GM19240 (cell line): ENCODE measurements around the gene LMCD1.

Source experiments
- DNase-seq: peaks from one replicate; pipeline ENCODE4 v3.0.0; 2011; ENCODE audit warnings: low spot score; ENCODE audit not compliant: insufficient read length

LMCD1 gene

GRCh38 chr3:8484409-8485140 is 17.0 kb upstream of the LMCD1 start:
- no peak for DNase-seq

GRCh38 chr3:8485141-8485870 is 16.3 kb upstream of the LMCD1 start:
- no peak for DNase-seq

GRCh38 chr3:8485943-8486342 is 15.7 kb upstream of the LMCD1 start:
- no peak for DNase-seq

- DNase-seq = no peak
These were observed 15.2 kb upstream of the LMCD1 start for GRCh38 chr3:8486434-8486833.

GRCh38 chr3:8486936-8487335 is 14.7 kb upstream of the LMCD1 start:
- DNase-seq = no peak

GRCh38 chr3:8488411-8488810 is 13.2 kb upstream of the LMCD1 start:
- no peak for DNase-seq

- DNase-seq = no peak
These were observed 12.7 kb upstream of the LMCD1 start for GRCh38 chr3:8488877-8489276.

GRCh38 chr3:8489278-8489792 is 12.3 kb upstream of the LMCD1 start:
- DNase-seq = no peak

GRCh38 chr3:8490079-8490552 is 11.5 kb upstream of the LMCD1 start:
- no peak for DNase-seq

GRCh38 chr3:8491271-8492144 is 10.1 kb upstream of the LMCD1 start:
- no peak for DNase-seq

- DNase-seq = no peak
These were observed 8.7 kb upstream of the LMCD1 start for GRCh38 chr3:8492744-8493511.

GRCh38 chr3:8493744-8494143 is 7.9 kb upstream of the LMCD1 start:
- no peak for DNase-seq

- no peak for DNase-seq
These were observed 7.3 kb upstream of the LMCD1 start for GRCh38 chr3:8494327-8494726.

GRCh38 chr3:8497582-8497981 is 4.0 kb upstream of the LMCD1 start:
- no peak for DNase-seq

- DNase-seq = no peak
These were observed 2.4 kb upstream of the LMCD1 start for GRCh38 chr3:8499181-8499611.

- DNase-seq = no peak
These were observed 1.2 kb upstream of the LMCD1 start for GRCh38 chr3:8500319-8500988.

- DNase-seq = no peak
These were observed 643 bp upstream of the LMCD1 start for GRCh38 chr3:8500989-8501370.

GRCh38 chr3:8503461-8503860 is 1.8 kb downstream of the LMCD1 start:
- DNase-seq = no peak

- DNase-seq = no peak
These were observed 2.4 kb downstream of the LMCD1 start for GRCh38 chr3:8503871-8504610.

GRCh38 chr3:8504611-8504973 is 3.0 kb downstream of the LMCD1 start:
- no peak for DNase-seq
